NB4 (cell line): ENCODE measurements around the gene PIP4P1.

Experiments
- DNase-seq: peaks from one replicate; pipeline ENCODE4 v3.0.0; 2010; ENCODE audit warnings: low read depth
- H3K4me3 ChIP-seq: one replicate; pipeline ENCODE4 v1.5.1; 2011; ENCODE audit warnings: mild to moderate bottlenecking, low read depth, low read length, moderate library complexity
- MYC ChIP-seq: IDR thresholded peaks from 2 replicates; pipeline ENCODE4 v1.6.1; 2011; ENCODE audit warnings: low read depth, low read length
- POLR2A ChIP-seq: IDR thresholded peaks from 2 replicates; pipeline ENCODE4 v1.6.1; 2011; ENCODE audit warnings: mild to moderate bottlenecking; ENCODE audit not compliant: insufficient read length; ENCODE audit errors: extremely low read depth
- TF ChIP-seq, protein P1 (sequence below): IDR thresholded peaks from one replicate; pipeline ENCODE4 v1.5.1; 2012; ENCODE audit warnings: low read depth, low read length
- TF ChIP-seq, protein P2 (sequence below): IDR thresholded peaks from 2 replicates; pipeline ENCODE4 v1.6.1; 2011; ENCODE audit warnings: low read depth, low read length

The PIP4P1 gene

DNA sequence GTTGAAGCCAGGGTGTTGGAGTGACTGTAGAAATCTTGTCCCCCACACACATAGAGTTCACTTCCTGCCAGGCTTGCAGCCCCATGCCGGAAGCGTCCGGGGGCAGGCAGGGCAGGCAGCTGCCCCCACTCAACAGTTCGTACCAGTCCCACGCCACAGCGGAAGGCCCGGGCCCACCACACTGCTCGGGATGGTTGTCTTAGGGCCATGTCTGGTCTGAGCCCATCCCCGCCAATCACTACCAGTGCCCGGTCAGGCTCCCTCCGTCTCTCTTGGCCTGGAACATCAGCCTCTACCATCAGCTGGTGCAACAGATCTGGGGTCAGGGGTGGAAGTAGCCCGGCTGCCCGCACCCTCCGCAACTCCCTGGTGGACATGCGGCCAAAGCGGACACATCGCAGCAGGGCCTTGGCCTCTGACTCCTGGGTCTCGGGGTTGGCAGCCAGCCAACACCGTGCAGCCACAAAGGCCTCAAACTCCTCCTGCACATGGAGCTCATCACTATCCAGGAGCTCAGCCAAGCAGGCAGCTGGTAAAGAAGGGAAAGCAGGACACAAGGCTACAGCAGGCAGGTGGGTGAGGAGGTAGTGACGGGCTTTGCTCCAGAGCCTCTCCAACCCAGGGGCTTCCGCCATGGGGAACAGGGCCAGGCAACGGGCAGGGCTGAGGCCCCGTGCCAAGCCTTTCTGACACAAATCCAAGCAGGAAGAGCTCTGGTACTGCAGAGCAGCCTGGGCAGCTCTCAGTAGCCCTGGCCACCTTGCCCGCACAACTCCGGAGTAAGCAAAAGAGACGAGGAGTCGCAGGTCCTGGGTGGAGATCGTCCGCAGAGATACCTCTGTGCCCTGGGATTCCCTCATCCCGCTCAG is 31.2 kb downstream of the PIP4P1 start:
- DNase-seq: no peak
- H3K4me3 ChIP-seq: no peak overlapping the region
- no peak for TF ChIP-seq MYC
- TF ChIP-seq, protein P1, sequence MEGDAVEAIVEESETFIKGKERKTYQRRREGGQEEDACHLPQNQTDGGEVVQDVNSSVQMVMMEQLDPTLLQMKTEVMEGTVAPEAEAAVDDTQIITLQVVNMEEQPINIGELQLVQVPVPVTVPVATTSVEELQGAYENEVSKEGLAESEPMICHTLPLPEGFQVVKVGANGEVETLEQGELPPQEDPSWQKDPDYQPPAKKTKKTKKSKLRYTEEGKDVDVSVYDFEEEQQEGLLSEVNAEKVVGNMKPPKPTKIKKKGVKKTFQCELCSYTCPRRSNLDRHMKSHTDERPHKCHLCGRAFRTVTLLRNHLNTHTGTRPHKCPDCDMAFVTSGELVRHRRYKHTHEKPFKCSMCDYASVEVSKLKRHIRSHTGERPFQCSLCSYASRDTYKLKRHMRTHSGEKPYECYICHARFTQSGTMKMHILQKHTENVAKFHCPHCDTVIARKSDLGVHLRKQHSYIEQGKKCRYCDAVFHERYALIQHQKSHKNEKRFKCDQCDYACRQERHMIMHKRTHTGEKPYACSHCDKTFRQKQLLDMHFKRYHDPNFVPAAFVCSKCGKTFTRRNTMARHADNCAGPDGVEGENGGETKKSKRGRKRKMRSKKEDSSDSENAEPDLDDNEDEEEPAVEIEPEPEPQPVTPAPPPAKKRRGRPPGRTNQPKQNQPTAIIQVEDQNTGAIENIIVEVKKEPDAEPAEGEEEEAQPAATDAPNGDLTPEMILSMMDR: no peak

DNA sequence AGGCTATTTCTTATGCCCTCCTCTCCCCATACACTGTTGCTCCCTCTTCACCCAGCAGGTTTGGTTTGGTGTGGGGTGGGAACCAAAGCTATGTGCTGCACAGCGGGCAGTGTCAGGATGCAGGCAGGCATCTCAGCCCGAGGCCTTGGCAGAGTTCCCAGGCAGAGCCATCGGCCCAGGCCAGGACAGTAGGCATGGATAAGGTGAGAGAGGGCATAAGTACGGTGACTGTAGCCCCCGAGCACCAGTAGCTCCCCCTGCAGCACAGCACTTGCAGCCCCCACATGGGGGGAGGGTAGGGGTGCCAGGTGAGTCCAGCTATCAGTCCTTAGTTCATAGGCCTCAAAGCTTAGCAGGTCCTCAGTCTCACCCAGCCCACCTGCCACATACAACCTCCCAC is 32.4 kb downstream of the PIP4P1 start:
- TF ChIP-seq MYC (no peak), POLR2A (no peak)
- TF ChIP-seq, protein P1: no peak
- TF ChIP-seq, protein P2, sequence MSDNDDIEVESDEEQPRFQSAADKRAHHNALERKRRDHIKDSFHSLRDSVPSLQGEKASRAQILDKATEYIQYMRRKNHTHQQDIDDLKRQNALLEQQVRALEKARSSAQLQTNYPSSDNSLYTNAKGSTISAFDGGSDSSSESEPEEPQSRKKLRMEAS: no peak
- DNase-seq: no peak

DNA sequence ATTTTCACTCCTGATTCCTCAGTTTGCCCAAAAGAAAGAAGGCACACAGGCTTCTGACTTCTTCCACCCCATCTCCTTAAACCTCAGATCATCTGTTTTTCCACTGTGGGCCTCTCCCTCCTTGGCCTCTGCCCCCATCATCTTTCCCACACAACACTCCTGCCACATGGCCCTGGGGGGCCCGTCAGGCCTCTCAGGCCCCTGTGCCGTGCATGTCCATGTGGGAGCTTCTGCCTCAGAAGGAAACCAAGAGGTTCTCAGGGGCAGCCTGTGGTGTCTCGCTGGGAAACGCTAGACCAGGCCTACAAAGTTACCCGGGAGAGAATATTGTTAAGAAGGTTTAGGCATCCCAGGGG is 33.2 kb downstream of the PIP4P1 start:
- H3K4me3 ChIP-seq: peak overlapping the region; percentile 32
- TF ChIP-seq MYC (no peak), POLR2A (no peak)
- TF ChIP-seq, protein P1: no peak
- TF ChIP-seq, protein P2: no peak
- DNase-seq: no peak

More for the DNA sequence above, 32.4 kb downstream of the PIP4P1 start:
- no peak overlapping the region for H3K4me3 ChIP-seq

DNA sequence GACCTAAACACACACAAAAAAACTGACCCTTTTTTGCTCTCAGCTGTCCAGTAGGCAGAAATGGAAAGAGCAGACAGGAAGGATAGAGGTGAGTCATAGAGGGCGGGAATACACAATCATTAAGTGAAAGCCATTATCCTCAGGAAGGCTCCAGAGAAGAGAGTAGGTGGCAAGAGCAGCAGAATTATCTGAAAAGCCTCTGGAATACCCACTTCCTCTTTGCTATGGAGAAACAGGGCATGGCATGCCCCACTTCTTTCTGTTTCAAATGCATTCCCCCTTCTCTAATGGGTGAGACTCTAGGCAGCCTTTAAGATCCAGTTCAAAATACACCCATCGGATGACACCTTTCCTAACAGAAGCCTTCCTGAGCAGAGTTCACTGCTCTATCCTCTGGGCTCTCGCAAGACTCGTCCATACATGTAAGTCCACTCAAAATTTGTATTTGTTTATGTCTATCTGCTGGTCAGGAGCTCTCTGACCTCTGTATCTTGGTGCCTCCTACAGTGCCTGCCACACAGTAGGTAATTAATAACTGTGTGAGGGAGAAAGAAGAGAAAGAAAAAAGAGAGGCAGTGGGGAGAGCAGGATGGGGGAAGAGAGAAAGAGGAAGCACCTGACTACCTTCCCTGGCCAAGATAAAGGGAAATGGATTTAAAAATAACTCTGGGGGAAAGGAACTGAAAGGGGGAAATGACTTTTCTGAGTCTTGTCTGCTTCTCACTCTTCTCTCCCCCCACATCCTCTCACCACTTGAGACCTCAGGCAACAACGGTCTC is 33.8 kb downstream of the PIP4P1 start:
- TF ChIP-seq, protein P1: no peak
- TF ChIP-seq POLR2A (no peak), MYC (no peak)
- TF ChIP-seq, protein P2: no peak
- DNase-seq: peak; percentile 79
- H3K4me3 ChIP-seq: peak overlapping the region; percentile 32

DNA sequence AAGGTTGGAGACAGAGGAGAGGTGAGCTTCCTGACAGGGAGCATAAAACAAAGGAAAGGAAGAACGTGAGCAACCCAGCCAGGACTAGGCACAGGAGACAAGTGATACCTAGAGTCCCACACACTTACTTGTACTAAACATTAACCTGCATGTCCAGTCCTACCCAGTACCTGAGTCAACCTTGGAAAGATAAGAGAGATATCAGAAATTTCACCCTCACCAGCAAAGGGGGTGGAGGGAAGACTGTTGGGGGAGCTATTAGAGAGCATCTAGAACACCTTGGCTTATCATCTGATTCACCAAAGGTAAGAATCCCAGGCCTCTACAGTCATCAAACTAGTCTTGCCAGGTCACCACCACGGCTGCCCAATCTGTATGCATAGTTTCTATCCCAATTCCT is 36.4 kb downstream of the PIP4P1 start:
- TF ChIP-seq POLR2A: no peak
- TF ChIP-seq, protein P1: no peak
- TF ChIP-seq MYC: no peak
- TF ChIP-seq, protein P2: no peak
- DNase-seq: no peak
- no peak overlapping the region for H3K4me3 ChIP-seq
